HCT116 (cell line): ENCODE results near the gene VWA1. TPM values are rescaled to one million over a fixed set of nuclear protein-coding genes. Genes with fewer than 3 reads are reported as not detected.

Source experiments
- ATAC-seq: fragments of 200-7000 bp; cut with Tn5 transposase; 2 replicates; pipeline ENCODE4 v1.9.1; 2020; ENCODE audit warnings: mild to moderate bottlenecking, moderate library complexity
- BruUV-seq: library from RNA; stranded (reverse); fragments of 400-500 nt; replicated peaks from 2 replicates; lab custom pipeline; 2021; lab: Mats Ljungman, UMichigan
- CTCF ChIA-PET: fragments of 300-600 bp; sonication (Branson Sonifier 250); formaldehyde crosslinking; loops from one replicate; lab custom pipeline; 2021; ENCODE audit warnings: antibody characterized with exemption; lab: Charles Lee
- POLR2A ChIA-PET: fragments of 300-600, 350-600 bp; sonication (Branson Sonifier 250); formaldehyde crosslinking; loops from one replicate; lab custom pipeline; 2021; ENCODE audit warnings: antibody characterized with exemption; lab: Charles Lee
- RAD21 ChIA-PET, 2 experiments: fragments of 300-600 bp; sonication (Branson Sonifier 250); formaldehyde crosslinking; loops; one replicate each; lab custom pipeline; 2023; ENCODE audit warnings: low total read pairs in 2 of 2; ENCODE audit not compliant: uncharacterized antibody in 2 of 2, unreplicated experiment in 2 of 2, low non-redundant PET in 1 of 2; lab: Charles Lee
- DNase-seq: peaks from one replicate; pipeline ENCODE4 v3.0.0-alpha.2; 2010; ENCODE audit warnings: low read depth, low spot score
- H2AFZ ChIP-seq: fragments of 200-600 bp; shearing (Covaris generic), sonication (generic); 2 replicates; pipeline ENCODE4 v1.6.1; 2017; ENCODE audit warnings: low read depth, mixed run types, mixed read lengths, antibody characterized with exemption, low read length; ENCODE audit not compliant: poor library complexity, severe bottlenecking
- H3K27ac ChIP-seq: 2 replicates; pipeline ENCODE4 v1.5.1; 2012; ENCODE audit warnings: low read depth, low read length
- H3K27me3 ChIP-seq: fragments of 200-600 bp; sonication (generic); 2 replicates; pipeline ENCODE4 v1.6.1; 2016; ENCODE audit warnings: mixed run types, low read length, mixed read lengths; ENCODE audit not compliant: insufficient read depth
- H3K36me3 ChIP-seq, 2 experiments: fragments of 200-500 bp in 1 of 2; fragments of 200-600 bp in 1 of 2; sonication (Bioruptor generic) in 1 of 2; sonication (generic) in 1 of 2; 2 replicates each; pipeline versions ENCODE4 v1.5.1 to v1.6.1; 2014 to 2016; ENCODE audit warnings: low read length in 2 of 2, inconsistent platforms in 1 of 2, mixed read lengths in 1 of 2, mixed run types in 1 of 2; ENCODE audit not compliant: insufficient read depth in 2 of 2, control insufficient read depth in 1 of 2
- H3K4me1 ChIP-seq, 2 experiments: fragments of 200-600 bp in 1 of 2; sonication (generic) in 1 of 2; 2 replicates each; pipeline versions ENCODE4 v1.5.1 to v1.6.1; 2012 to 2017; ENCODE audit warnings: low read length in 2 of 2, inconsistent platforms in 1 of 2, mild to moderate bottlenecking in 1 of 2, mixed read lengths in 1 of 2, mixed run types in 1 of 2, moderate library complexity in 1 of 2; ENCODE audit not compliant: insufficient read depth in 2 of 2, control insufficient read depth in 1 of 2
- H3K4me2 ChIP-seq: fragments of 200-600 bp; sonication (generic); 2 replicates; pipeline ENCODE4 v1.6.1; 2017; ENCODE audit warnings: mixed run types, low read length, mixed read lengths
- H3K4me3 ChIP-seq, 2 experiments: fragments of 200-600 bp in 1 of 2; sonication (generic) in 1 of 2; replicated peaks in 1 of 2; 2 replicates each; pipeline ENCODE4 v1.5.1; 2011 to 2016; ENCODE audit warnings: low read length in 2 of 2, control low read depth in 1 of 2, low read depth in 1 of 2, mild to moderate bottlenecking in 1 of 2, mixed read lengths in 1 of 2, mixed run types in 1 of 2
- H3K79me2 ChIP-seq: fragments of 200-600 bp; sonication (generic); 2 replicates; pipeline ENCODE4 v1.6.1; 2017; ENCODE audit warnings: mild to moderate bottlenecking, mixed run types, low read length, moderate library complexity, mixed read lengths; ENCODE audit not compliant: insufficient read depth
- H3K9ac ChIP-seq: fragments of 200-600 bp; sonication (generic); 2 replicates; pipeline ENCODE4 v1.6.1; 2016; ENCODE audit warnings: low read length, mixed read lengths
- H3K9me2 ChIP-seq: fragments of 200-600 bp; sonication (generic), shearing (Covaris generic); 2 replicates; pipeline ENCODE4 v1.6.1; 2017; ENCODE audit warnings: mixed run types, mild to moderate bottlenecking, moderate library complexity; ENCODE audit not compliant: insufficient read depth
- H3K9me3 ChIP-seq, 2 experiments: fragments of 200-500 bp in 1 of 2; fragments of 200-600 bp in 1 of 2; sonication (Bioruptor generic) in 1 of 2; sonication (generic) in 1 of 2; 2 replicates each; pipeline ENCODE4 v1.6.1; 2014 to 2017; ENCODE audit warnings: low read length in 2 of 2, mixed read lengths in 2 of 2, inconsistent platforms in 1 of 2, low read depth in 1 of 2, mild to moderate bottlenecking in 1 of 2, mixed run types in 1 of 2, moderate library complexity in 1 of 2; ENCODE audit not compliant: control insufficient read depth in 1 of 2, insufficient read depth in 1 of 2
- H4K20me1 ChIP-seq: fragments of 200-600 bp; sonication (generic), shearing (Covaris generic); 2 replicates; pipeline ENCODE4 v1.6.1; 2017; ENCODE audit warnings: mixed run types, mild to moderate bottlenecking, moderate library complexity; ENCODE audit not compliant: insufficient read depth
- ATF3 ChIP-seq: IDR thresholded peaks from 2 replicates; pipeline ENCODE4 v1.6.1; 2012
- CEBPB ChIP-seq: IDR thresholded peaks from 2 replicates; pipeline ENCODE4 v1.6.1; 2012; ENCODE audit warnings: low read depth
- EZH2phosphoT487 ChIP-seq: fragments of 200-600 bp; IDR thresholded peaks from 2 replicates; pipeline ENCODE4 v1.6.1; 2018; ENCODE audit warnings: antibody characterized with exemption, borderline replicate concordance
- POLR2AphosphoS5 ChIP-seq: IDR thresholded peaks from 2 replicates; pipeline ENCODE4 v1.6.1; 2011; ENCODE audit warnings: mild to moderate bottlenecking, low read depth, low read length, moderate library complexity
- REST ChIP-seq: IDR thresholded peaks from 2 replicates; pipeline ENCODE4 v1.6.1; 2012; ENCODE audit warnings: low read depth
- SIN3A ChIP-seq: IDR thresholded peaks from 2 replicates; pipeline ENCODE4 v1.6.1; 2012; ENCODE audit warnings: low read depth
- ZFX ChIP-seq: fragments of 450-650 bp; IDR thresholded peaks from 2 replicates; pipeline ENCODE4 v1.6.1; 2017
- ZNF274 ChIP-seq: fragments of 200-500 bp; sonication (Bioruptor generic); IDR thresholded peaks from 2 replicates; pipeline ENCODE4 v1.6.1; 2014; ENCODE audit warnings: mild to moderate bottlenecking, low read depth, low read length, inconsistent platforms
- intact Hi-C: fragments of 100-400 bp; cut with micrococcal nuclease; formaldehyde crosslinking; loops from 2 replicates; pipeline ENCODE4 v1.10.0; 2022
- total RNA-seq: library from RNA; stranded (reverse); gene quantifications from one replicate; pipeline ENCODE4 v1.2.1, GENCODE V29; 2021; ENCODE audit not compliant: unreplicated experiment

The VWA1 gene
- total RNA-seq, 1 experiment from 2014 or later = 50.6 TPM

DNA sequence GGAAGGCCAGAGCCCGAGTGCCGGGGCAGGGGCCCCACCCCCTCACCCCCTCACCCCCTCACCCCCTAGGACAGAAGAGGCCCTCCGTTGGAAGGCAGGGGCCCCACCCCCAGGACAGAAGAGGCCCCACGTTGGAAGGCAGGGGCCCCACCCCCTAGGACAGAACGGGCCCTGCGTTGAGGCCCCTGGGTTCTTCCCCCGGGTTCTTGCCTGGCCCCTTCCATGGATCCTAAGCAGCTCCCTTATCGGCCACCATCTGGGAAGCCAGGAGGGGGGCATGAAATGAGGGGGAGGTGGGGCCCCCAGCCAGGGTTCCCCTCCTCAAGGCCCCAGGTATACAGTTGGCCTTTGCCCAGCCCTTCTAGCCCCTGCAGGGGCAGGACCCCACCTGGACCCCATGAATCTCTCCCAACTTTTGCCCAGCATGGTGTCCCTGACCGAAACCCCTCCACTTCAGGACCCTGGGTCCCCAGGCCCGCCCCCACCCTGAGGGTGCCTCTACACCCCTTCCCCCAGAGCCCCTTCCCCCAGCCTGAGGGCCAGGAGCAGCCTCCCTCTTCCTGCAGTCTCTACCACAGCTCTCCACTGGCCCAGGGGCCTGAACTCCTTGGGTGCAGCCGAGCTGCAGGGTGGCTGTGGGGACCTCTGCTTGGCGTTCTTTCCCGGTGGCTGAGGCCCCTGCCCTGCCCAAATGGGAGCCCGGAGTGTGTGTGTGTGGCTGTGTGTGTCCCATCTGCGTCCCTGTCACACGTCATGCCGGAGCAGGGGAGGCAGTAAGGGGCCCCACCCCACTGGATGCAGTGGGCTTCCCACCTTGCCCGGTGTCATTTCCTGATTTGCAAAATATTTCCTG lies 4.3 kb upstream of the VWA1 start:
- BruUV-seq = no TSS peak
- TF ChIP-seq ATF3 (no peak), EZH2phosphoT487 (no peak), ZNF274 (no peak), ZFX (no peak), POLR2AphosphoS5 (no peak), CEBPB (no peak), SIN3A (no peak)
- TF ChIP-seq, all 23 proteins: peak for 0
- H2AFZ ChIP-seq = no peak overlapping the region
- H3K9me2 ChIP-seq = no peaks in the 10 kb centered on the region
- intact Hi-C loops = no loop called here
- CTCF ChIA-PET = no interaction called here
- DNase-seq (no peak), ATAC-seq (no peak)
- peak overlapping the region; percentile 99 for H3K27ac ChIP-seq
- RAD21 ChIA-PET = no interaction called here
- H4K20me1 ChIP-seq = no peaks in the 10 kb centered on the region
- H3K4me2 ChIP-seq = peak overlapping the region; percentile 99
- H3K9ac ChIP-seq = peak overlapping the region; percentile 88
- H3K4me1 ChIP-seq = peaks cover 45 to 64% of the 10 kb centered on the region in 2 experiments
- peaks cover 13% of the 10 kb centered on the region; the same call in 1 of the 2 replicates for H3K79me2 ChIP-seq
- H3K36me3 ChIP-seq = no peaks in the 10 kb centered on the region
- no peaks in the 10 kb centered on the region for H3K9me3 ChIP-seq
- H3K27me3 ChIP-seq = no peaks in the 10 kb centered on the region
- POLR2A ChIA-PET = interaction anchor here (1.7 kb wide), 1 partner anchor 22 kb away, joined by 3 read pairs; no protein-coding TSS in a partner anchor
- H3K4me3 ChIP-seq = no peak overlapping the region

GRCh38 chr1:1431845-1432273 lies 3.6 kb upstream of the VWA1 start:
- BruUV-seq = no TSS peak
- Histone ChIP-seq H3K9ac (peak overlapping the region; percentile 88), H4K20me1 (no peaks in the 10 kb centered on the region), H3K9me2 (no peaks in the 10 kb centered on the region), H3K79me2 (peaks cover 19% of the 10 kb centered on the region; the same call in 1 of the 2 replicates), H3K27ac (peak overlapping the region; percentile 99), H3K9me3 (no peaks in the 10 kb centered on the region), H3K4me2 (peak overlapping the region; percentile 99), H2AFZ (no peak overlapping the region), H3K36me3 (no peaks in the 10 kb centered on the region), H3K27me3 (no peaks in the 10 kb centered on the region), H3K4me1 (peaks cover 42 to 65% of the 10 kb centered on the region in 2 experiments), H3K4me3 (no peak overlapping the region)
- ChIA-PET POLR2A (interaction anchor here (1.7 kb wide), 1 partner anchor 22 kb away, joined by 3 read pairs; no protein-coding TSS in a partner anchor), RAD21 (no interaction called here), CTCF (no interaction called here)
- DNase-seq = no peak
- TF ChIP-seq ZFX = peak; percentile 22; the same call in 1 of the 2 replicates
- TF ChIP-seq REST = no peak
- intact Hi-C loops = loop anchor here (2.0 kb wide), 1 partner anchor 25 kb away; the partner anchor contains the start of gene MRPL20
- no peak for ATAC-seq
